ENCODE measurements around the gene FAM221B.

Gene FAM221B

GRCh38 chr9:35828716-35829083, at the start of gene FAM221B:
FAM221B (minus strand) TSS chr9:35828732; CDS start chr9:35826161, 2,571 bp downstream.
- DNase-seq: peak in 1 of 2 donors; percentile 18

- DNase-seq: no peak
Measured at GRCh38 chr9:35872505-35872904, 44.0 kb upstream of the FAM221B start.

GRCh38 chr9:35871545-35871944, 43.0 kb upstream of the FAM221B start:
- DNase-seq: no peak

- no peak for DNase-seq
Measured at GRCh38 chr9:35870351-35870923, 41.9 kb upstream of the FAM221B start, which contains the start of gene OR13J1. OR13J1 (minus strand) TSS chr9:35870401; CDS start chr9:35870401, 0 bp downstream.

GRCh38 chr9:35869621-35870216, 41.2 kb upstream of the FAM221B start:
- DNase-seq: no peak

- no peak for DNase-seq
Measured at GRCh38 chr9:35868933-35869332, 40.4 kb upstream of the FAM221B start.

GRCh38 chr9:35867538-35867937, 39.0 kb upstream of the FAM221B start:
- DNase-seq: no peak

- DNase-seq: no peak
Measured at GRCh38 chr9:35864695-35865255, 36.2 kb upstream of the FAM221B start.

GRCh38 chr9:35863583-35863982, 35.1 kb upstream of the FAM221B start:
- no peak for DNase-seq

GRCh38 chr9:35862328-35862727, 33.8 kb upstream of the FAM221B start:
- no peak for DNase-seq

- no peak for DNase-seq
Measured at GRCh38 chr9:35861161-35861897, 32.8 kb upstream of the FAM221B start.

GRCh38 chr9:35859990-35860339, 31.4 kb upstream of the FAM221B start:
- DNase-seq: no peak

- DNase-seq: no peak
Measured at GRCh38 chr9:35859310-35859989, 30.9 kb upstream of the FAM221B start.

GRCh38 chr9:35858458-35858857, 29.9 kb upstream of the FAM221B start:
- no peak for DNase-seq

GRCh38 chr9:35856882-35857281, 28.4 kb upstream of the FAM221B start:
- no peak for DNase-seq

- no peak for DNase-seq
Measured at GRCh38 chr9:35856206-35856605, 27.7 kb upstream of the FAM221B start.

- DNase-seq: no peak
Measured at GRCh38 chr9:35854091-35854762, 25.7 kb upstream of the FAM221B start.

- DNase-seq: no peak
Measured at GRCh38 chr9:35852876-35853865, 24.6 kb upstream of the FAM221B start.

GRCh38 chr9:35852267-35852815, 23.8 kb upstream of the FAM221B start:
- DNase-seq: no peak

- no peak for DNase-seq
Measured at GRCh38 chr9:35847792-35848572, 19.4 kb upstream of the FAM221B start.

Data from activated CD4-positive, alpha-beta T cell treated with anti-CD3 and anti-CD28 coated beads for 4 hours (primary cell).